H9 (cell line): ENCODE results near the gene ACBD6. TPM values are rescaled to one million over a fixed set of nuclear protein-coding genes. Genes with fewer than 3 reads are reported as not detected.

Experiments used
- DNase-seq: peaks from one replicate; pipeline ENCODE4 v3.0.0-alpha.2; 2017
- H2AFZ ChIP-seq: one replicate; pipeline ENCODE4 v1.6.1; 2013; ENCODE audit warnings: mild to moderate bottlenecking, low read length, control low read depth, moderate library complexity
- H2AK5ac ChIP-seq: 2 replicates; pipeline ENCODE4 v1.6.1; 2013; ENCODE audit warnings: low read length, control low read depth, mixed read lengths; ENCODE audit not compliant: insufficient read length
- H2BK120ac ChIP-seq: one replicate; pipeline ENCODE4 v1.6.1; 2013; ENCODE audit warnings: low read depth, mild to moderate bottlenecking, low read length, control low read depth, inconsistent platforms; ENCODE audit not compliant: poor library complexity, severe bottlenecking
- H2BK12ac ChIP-seq: 2 replicates; pipeline ENCODE4 v1.6.1; 2013; ENCODE audit warnings: low read length, control low read depth, mixed read lengths, low read depth; ENCODE audit not compliant: insufficient read length
- H2BK15ac ChIP-seq: 2 replicates; pipeline ENCODE4 v1.6.1; 2013; ENCODE audit warnings: low read depth, low read length, control low read depth
- H2BK20ac ChIP-seq: one replicate; pipeline ENCODE4 v1.6.1; 2013; ENCODE audit warnings: low read depth, mild to moderate bottlenecking, low read length, control low read depth, inconsistent platforms; ENCODE audit not compliant: poor library complexity, severe bottlenecking
- H2BK5ac ChIP-seq: 2 replicates; pipeline ENCODE4 v1.6.1; 2013; ENCODE audit warnings: low read length, control low read depth, mixed read lengths; ENCODE audit not compliant: insufficient read length
- H3K14ac ChIP-seq: 2 replicates; pipeline ENCODE4 v1.6.1; 2013; ENCODE audit warnings: low read length, control low read depth; ENCODE audit not compliant: insufficient read depth
- H3K18ac ChIP-seq: 2 replicates; pipeline ENCODE4 v1.6.1; 2013; ENCODE audit warnings: low read depth, mild to moderate bottlenecking, mixed read lengths, low read length, control low read depth; ENCODE audit not compliant: insufficient read length
- H3K23ac ChIP-seq: 2 replicates; pipeline ENCODE4 v1.6.1; 2013; ENCODE audit warnings: low read length, control low read depth, mixed read lengths, low read depth; ENCODE audit not compliant: insufficient read length
- H3K23me2 ChIP-seq: 2 replicates; pipeline ENCODE4 v1.6.1; 2013; ENCODE audit warnings: low read depth, mild to moderate bottlenecking, mixed read lengths, low read length, control low read depth; ENCODE audit not compliant: insufficient read length, poor library complexity, severe bottlenecking
- H3K27ac ChIP-seq: 2 replicates; pipeline ENCODE4 v1.5.1; 2013; ENCODE audit warnings: low read length, control low read depth, mixed read lengths, low read depth; ENCODE audit not compliant: insufficient read length
- H3K27me3 ChIP-seq: 2 replicates; pipeline ENCODE4 v1.6.1; 2013; ENCODE audit warnings: low read length, control low read depth, inconsistent platforms; ENCODE audit not compliant: insufficient read depth
- H3K4ac ChIP-seq: 2 replicates; pipeline ENCODE4 v1.6.1; 2013; ENCODE audit warnings: low read depth, mild to moderate bottlenecking, control low read depth, inconsistent platforms, low read length, moderate library complexity
- H3K4me1 ChIP-seq: 2 replicates; pipeline ENCODE4 v1.6.1; 2013; ENCODE audit warnings: low read length, control low read depth, inconsistent platforms; ENCODE audit not compliant: insufficient read depth
- H3K4me2 ChIP-seq: 2 replicates; pipeline ENCODE4 v1.6.1; 2013; ENCODE audit warnings: low read length, control low read depth, mixed read lengths; ENCODE audit not compliant: insufficient read length, insufficient read depth
- H3K56ac ChIP-seq: 2 replicates; pipeline ENCODE4 v1.6.1; 2013; ENCODE audit warnings: low read depth, mild to moderate bottlenecking, mixed read lengths, low read length, control low read depth; ENCODE audit not compliant: insufficient read length
- H3K79me1 ChIP-seq: 2 replicates; pipeline ENCODE4 v1.6.1; 2013; ENCODE audit warnings: low read depth, mild to moderate bottlenecking, moderate library complexity, low read length, control low read depth, inconsistent platforms; ENCODE audit not compliant: insufficient read depth, poor library complexity, severe bottlenecking
- H3K79me2 ChIP-seq: 2 replicates; pipeline ENCODE4 v1.6.1; 2013; ENCODE audit warnings: low read length, control low read depth, inconsistent platforms; ENCODE audit not compliant: insufficient read depth
- H3K9ac ChIP-seq: 2 replicates; pipeline ENCODE4 v1.6.1; 2013; ENCODE audit warnings: low read length, control low read depth, mixed read lengths; ENCODE audit not compliant: insufficient read length; ENCODE audit errors: extremely low read depth
- H3K9me3 ChIP-seq: one replicate; pipeline ENCODE4 v1.6.1; 2013; ENCODE audit warnings: low read depth, low read length, inconsistent platforms; ENCODE audit not compliant: control insufficient read depth
- H3T11ph ChIP-seq: one replicate; pipeline ENCODE4 v1.6.1; 2013; ENCODE audit warnings: mild to moderate bottlenecking, low read length, control low read depth, inconsistent platforms
- H4K20me1 ChIP-seq: one replicate; pipeline ENCODE4 v1.6.1; 2013; ENCODE audit not compliant: control insufficient read depth, insufficient read length, insufficient read depth
- H4K5ac ChIP-seq: 2 replicates; pipeline ENCODE4 v1.6.1; 2013; ENCODE audit warnings: low read depth, mild to moderate bottlenecking, mixed read lengths, low read length, control low read depth; ENCODE audit not compliant: insufficient read length
- H4K8ac ChIP-seq: replicated peaks from 2 replicates; pipeline ENCODE4 v1.6.1; 2013; ENCODE audit warnings: low read length, control low read depth, mixed read lengths, low read depth; ENCODE audit not compliant: insufficient read length
- H4K91ac ChIP-seq: 2 replicates; pipeline ENCODE4 v1.6.1; 2013; ENCODE audit warnings: low read depth, mild to moderate bottlenecking, moderate library complexity, mixed read lengths, low read length, control low read depth; ENCODE audit not compliant: insufficient read length
- H3K27ac Mint-ChIP-seq, 3 experiments: 2 replicates in 2 of 3; 3 replicates in 1 of 3; pipeline ENCODE4 v1.8.0; 2020 to 2021; ENCODE audit warnings: mixed read lengths in 3 of 3, mild to moderate bottlenecking in 1 of 3, moderate library complexity in 1 of 3
- H3K27me3 Mint-ChIP-seq: 2 replicates; pipeline ENCODE4 v1.8.0; 2021; ENCODE audit warnings: low read depth, mild to moderate bottlenecking, moderate library complexity, mixed read lengths
- H3K36me3 Mint-ChIP-seq, 3 experiments: 2 replicates in 2 of 3; 3 replicates in 1 of 3; pipeline ENCODE4 v1.8.0; 2020 to 2021; ENCODE audit warnings: low read depth in 3 of 3, mixed read lengths in 3 of 3; ENCODE audit not compliant: insufficient read depth in 1 of 3
- H3K4me1 Mint-ChIP-seq, 2 experiments: 2 replicates each; pipeline ENCODE4 v1.8.0; 2020; ENCODE audit warnings: mixed read lengths in 2 of 2
- H3K4me3 Mint-ChIP-seq, 2 experiments: 2 replicates in 1 of 2; 3 replicates in 1 of 2; pipeline ENCODE4 v1.8.0; 2020 to 2021; ENCODE audit warnings: mild to moderate bottlenecking in 2 of 2, mixed read lengths in 2 of 2, moderate library complexity in 1 of 2
- H3K9me3 Mint-ChIP-seq, 2 experiments: 2 replicates in 1 of 2; 3 replicates in 1 of 2; pipeline ENCODE4 v1.8.0; 2020; ENCODE audit warnings: mild to moderate bottlenecking in 2 of 2, mixed read lengths in 2 of 2, moderate library complexity in 1 of 2
- CTCF ChIP-seq: fragments of 200-600 bp; sonication (generic); conservative IDR thresholded peaks from 3 replicates; pipeline ENCODE4 v1.8.0; 2021; ENCODE audit warnings: antibody characterized with exemption, mild to moderate bottlenecking
- WGBS: extraction: QIAGEN DNeasy Blood & Tissue Kit; methylation state at CpG from one replicate; pipeline ENCODE4 v1.1.7; 2013; ENCODE audit warnings: missing lambda C conversion rate, low lambda C conversion rate, mixed read lengths; ENCODE audit not compliant: insufficient read length; ENCODE audit errors: extremely low coverage; 5-methylcytosine and 5-hydroxymethylcytosine counted together
- total RNA-seq: library from RNA; stranded (reverse); gene quantifications from 2 replicates; pipeline ENCODE4 v1.2.1, GENCODE V29; 2021

The ACBD6 gene
- total RNA-seq, 1 experiment from 2014 or later = 51.4 TPM

GRCh38 chr1:180251526-180252305, 250.7 kb downstream of the ACBD6 start:
- Mint-ChIP-seq H3K27me3 (peaks cover 3% of the 10 kb centered on the region), H3K27ac (peak overlapping the region in 1 of 3 experiments; percentile 91; a peak in 2 of 7 replicates), H3K9me3 (no peaks in the 10 kb centered on the region), H3K4me1 (peaks cover 41 to 55% of the 10 kb centered on the region in 2 experiments), H3K4me3 (no peak overlapping the region), H3K36me3 (no peaks in the 10 kb centered on the region)
- no peak for DNase-seq
- TF ChIP-seq CTCF = no peak
- H3K4me2 ChIP-seq = no peak overlapping the region
- peaks cover 5% of the 10 kb centered on the region; the same call in 1 of the 2 replicates for H3K4me1 ChIP-seq
- no peak overlapping the region for H3K27ac ChIP-seq
- no peak overlapping the region for H3K9ac ChIP-seq
- H2BK15ac ChIP-seq = no peak overlapping the region
- H3K23ac ChIP-seq = no peak overlapping the region
- no peak overlapping the region for H3T11ph ChIP-seq
- no peak overlapping the region for H4K91ac ChIP-seq
- no peak overlapping the region for H3K56ac ChIP-seq
- H4K20me1 ChIP-seq = no peaks in the 10 kb centered on the region
- no peak overlapping the region for H2BK20ac ChIP-seq
- H4K8ac ChIP-seq = no peak overlapping the region
- H2BK12ac ChIP-seq = no peak overlapping the region
- H3K4ac ChIP-seq = no peak overlapping the region
- H2AFZ ChIP-seq = no peak overlapping the region
- H4K5ac ChIP-seq = no peak overlapping the region
- H2AK5ac ChIP-seq = no peak overlapping the region
- no CpG with 5 or more reads among the region's 9 CpGs for WGBS
- H3K9me3 ChIP-seq = no peaks in the 10 kb centered on the region
- H2BK120ac ChIP-seq = no peak overlapping the region
- no peak overlapping the region for H2BK5ac ChIP-seq
- H3K18ac ChIP-seq = no peak overlapping the region
- H3K27me3 ChIP-seq = no peaks in the 10 kb centered on the region
- H3K79me1 ChIP-seq = no peaks in the 10 kb centered on the region
- H3K23me2 ChIP-seq = no peaks in the 10 kb centered on the region
- H3K79me2 ChIP-seq = no peaks in the 10 kb centered on the region
- no peak overlapping the region for H3K14ac ChIP-seq
